Measurements from ENCODE around the gene SLC13A1.

The SLC13A1 gene

DNA sequence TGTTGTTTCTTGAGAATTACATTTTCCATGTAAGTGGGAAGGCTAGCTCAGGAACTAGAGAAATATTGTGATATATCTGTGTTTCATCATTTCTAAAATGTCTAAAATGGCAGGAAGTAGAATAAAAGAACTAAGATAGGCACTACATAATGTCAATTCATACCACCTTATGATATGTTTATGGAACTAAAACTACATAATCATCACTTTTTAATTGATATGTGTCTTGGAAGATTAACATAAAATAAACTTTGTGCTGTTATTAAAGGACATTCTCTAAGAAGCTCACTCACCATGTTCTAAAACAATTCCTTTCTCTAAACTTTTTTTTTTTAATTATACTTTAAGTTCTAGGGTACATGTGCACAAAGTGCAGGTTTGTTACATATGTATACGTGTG is 120.7 kb downstream of the SLC13A1 start:
- Histone ChIP-seq H3K4me3 (ENCODE audit: low read length) (no peak overlapping the region), H3K4me2 (ENCODE audit: low read depth, low read length) (no peak overlapping the region), H3K27ac (ENCODE audit: low read length) (no peak overlapping the region), H3K9ac (ENCODE audit: low read length) (no peak overlapping the region), H2AFZ (ENCODE audit: low read length) (no peak overlapping the region), H3K9me2 (replicated peaks; ENCODE audit: insufficient read depth, low read length) (no peaks in the 10 kb centered on the region), H3K9me3 (replicated peaks; ENCODE audit: insufficient read depth, low read length) (no peaks in the 10 kb centered on the region), H4K20me1 (ENCODE audit: insufficient read depth, low read length) (no peaks in the 10 kb centered on the region), H3F3A (ENCODE audit: insufficient read depth, low read length) (no peaks in the 10 kb centered on the region), H3K36me3 (replicated peaks; ENCODE audit: insufficient read depth, low read length) (no peaks in the 10 kb centered on the region), H3K4me1 (ENCODE audit: low read length) (no peaks in the 10 kb centered on the region), H3K27me3 (replicated peaks; ENCODE audit: insufficient read depth, low read length) (no peaks in the 10 kb centered on the region), H3K79me2 (ENCODE audit: low read length) (no peaks in the 10 kb centered on the region)
- no peak for TF ChIP-seq EZH2 (optimal IDR thresholded peaks at IDR 0.05; ENCODE audit: low read depth, low read length)
- DNase-seq: no peak

DNA sequence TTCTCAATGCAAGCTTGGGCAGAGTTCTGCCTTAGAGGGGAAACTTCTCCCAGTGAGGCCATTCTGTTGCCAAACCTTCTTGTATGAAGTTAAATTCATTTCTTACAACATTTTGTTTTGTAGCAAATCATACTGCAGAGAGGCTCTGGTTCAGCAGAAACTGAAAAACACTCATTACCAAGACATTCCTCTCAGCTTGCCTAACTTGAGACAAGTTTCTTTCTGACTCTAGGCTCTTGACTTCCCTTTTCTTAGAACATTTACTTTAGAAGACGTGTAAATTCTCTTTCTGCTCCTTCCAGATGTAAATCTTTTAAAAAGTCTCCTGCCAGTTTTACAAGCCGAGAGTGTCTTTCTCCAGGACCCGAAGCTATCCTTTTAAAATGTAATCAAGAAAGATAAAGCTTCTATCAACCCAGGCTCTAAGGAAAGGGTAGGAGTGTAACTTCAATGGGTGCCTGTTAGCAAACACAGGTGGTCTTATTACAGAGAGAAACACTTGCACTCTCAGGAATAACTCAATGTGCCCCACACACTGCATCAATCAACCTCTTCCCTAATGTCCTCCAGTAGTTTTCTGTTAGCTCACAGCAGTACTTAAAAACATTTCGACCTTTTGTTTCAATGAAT is 123.8 kb downstream of the SLC13A1 start:
- H3K9me3 ChIP-seq (replicated peaks; ENCODE audit: insufficient read depth, low read length): no peaks in the 10 kb centered on the region
- H3K27me3 ChIP-seq (replicated peaks; ENCODE audit: insufficient read depth, low read length): no peaks in the 10 kb centered on the region
- no peak overlapping the region for H3K4me3 ChIP-seq (ENCODE audit: low read length)

DNA sequence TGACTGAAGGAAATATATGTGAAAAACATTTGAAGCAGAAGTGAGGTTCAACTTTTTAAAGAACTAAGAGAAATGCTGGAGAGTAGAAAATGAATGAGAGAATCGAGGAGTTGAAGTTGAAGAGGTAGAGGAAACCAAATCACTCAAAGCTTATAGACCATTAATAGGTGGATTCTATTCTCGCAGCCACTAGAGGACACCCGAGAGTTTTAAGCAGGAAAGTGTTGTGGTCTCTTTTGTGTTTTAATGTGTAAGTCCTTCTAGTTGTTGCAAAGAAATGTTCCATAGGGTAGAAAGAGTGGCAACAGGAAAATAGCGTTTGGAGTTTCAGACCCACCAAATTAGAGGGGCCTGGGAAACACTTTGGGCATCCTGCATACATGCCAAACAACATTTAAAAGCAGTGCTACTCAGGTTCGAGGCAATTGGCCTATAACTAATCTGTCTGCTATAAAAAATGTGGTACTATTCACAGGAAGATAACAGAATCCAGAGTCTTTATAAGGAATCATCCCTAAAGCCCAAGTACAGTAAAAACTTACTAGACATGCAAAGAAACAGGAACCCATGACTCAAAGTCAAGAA is 129.0 kb downstream of the SLC13A1 start:
- Histone ChIP-seq H3K27me3 (replicated peaks; ENCODE audit: insufficient read depth, low read length) (no peaks in the 10 kb centered on the region), H3F3A (ENCODE audit: insufficient read depth, low read length) (0 out of 2 replicates have a peak, but pooled peaks cover 6% of the 10 kb centered on the region), H3K9me3 (replicated peaks; ENCODE audit: insufficient read depth, low read length) (no peaks in the 10 kb centered on the region), H4K20me1 (ENCODE audit: insufficient read depth, low read length) (no peaks in the 10 kb centered on the region), H3K36me3 (replicated peaks; ENCODE audit: insufficient read depth, low read length) (no peaks in the 10 kb centered on the region), H3K9me2 (replicated peaks; ENCODE audit: insufficient read depth, low read length) (no peaks in the 10 kb centered on the region), H3K9ac (ENCODE audit: low read length) (no peak overlapping the region), H3K27ac (ENCODE audit: low read length) (no peak overlapping the region), H2AFZ (ENCODE audit: low read length) (no peak overlapping the region), H3K79me2 (ENCODE audit: low read length) (no peaks in the 10 kb centered on the region), H3K4me3 (ENCODE audit: low read length) (no peak overlapping the region), H3K4me2 (ENCODE audit: low read depth, low read length) (no peak overlapping the region), H3K4me1 (ENCODE audit: low read length) (peaks cover 12% of the 10 kb centered on the region)
- TF ChIP-seq, protein P1, sequence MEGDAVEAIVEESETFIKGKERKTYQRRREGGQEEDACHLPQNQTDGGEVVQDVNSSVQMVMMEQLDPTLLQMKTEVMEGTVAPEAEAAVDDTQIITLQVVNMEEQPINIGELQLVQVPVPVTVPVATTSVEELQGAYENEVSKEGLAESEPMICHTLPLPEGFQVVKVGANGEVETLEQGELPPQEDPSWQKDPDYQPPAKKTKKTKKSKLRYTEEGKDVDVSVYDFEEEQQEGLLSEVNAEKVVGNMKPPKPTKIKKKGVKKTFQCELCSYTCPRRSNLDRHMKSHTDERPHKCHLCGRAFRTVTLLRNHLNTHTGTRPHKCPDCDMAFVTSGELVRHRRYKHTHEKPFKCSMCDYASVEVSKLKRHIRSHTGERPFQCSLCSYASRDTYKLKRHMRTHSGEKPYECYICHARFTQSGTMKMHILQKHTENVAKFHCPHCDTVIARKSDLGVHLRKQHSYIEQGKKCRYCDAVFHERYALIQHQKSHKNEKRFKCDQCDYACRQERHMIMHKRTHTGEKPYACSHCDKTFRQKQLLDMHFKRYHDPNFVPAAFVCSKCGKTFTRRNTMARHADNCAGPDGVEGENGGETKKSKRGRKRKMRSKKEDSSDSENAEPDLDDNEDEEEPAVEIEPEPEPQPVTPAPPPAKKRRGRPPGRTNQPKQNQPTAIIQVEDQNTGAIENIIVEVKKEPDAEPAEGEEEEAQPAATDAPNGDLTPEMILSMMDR (IDR thresholded peaks at IDR 0.05; ENCODE audit: low read length): peak; percentile 95
- no peak for TF ChIP-seq EZH2 (optimal IDR thresholded peaks at IDR 0.05; ENCODE audit: low read depth, low read length)
- DNase-seq: peak; percentile 73

More for the DNA sequence above, 123.8 kb downstream of the SLC13A1 start:
- H2AFZ ChIP-seq (ENCODE audit: low read length): peak overlapping the region; percentile 3; the same call in 1 of the 2 replicates
- H3K27ac ChIP-seq (ENCODE audit: low read length): no peak overlapping the region
- no peaks in the 10 kb centered on the region for H3F3A ChIP-seq (ENCODE audit: insufficient read depth, low read length)
- DNase-seq: no peak
- TF ChIP-seq, protein P1 (IDR thresholded peaks at IDR 0.05; ENCODE audit: low read length): no peak
- TF ChIP-seq EZH2 (optimal IDR thresholded peaks at IDR 0.05; ENCODE audit: low read depth, low read length): no peak
- no peak for TF ChIP-seq EZH2phosphoT487 (IDR thresholded peaks at IDR 0.05; ENCODE audit: low read length)
- H3K79me2 ChIP-seq (ENCODE audit: low read length): no peaks in the 10 kb centered on the region
- H3K9ac ChIP-seq (ENCODE audit: low read length): no peak overlapping the region
- H4K20me1 ChIP-seq (ENCODE audit: insufficient read depth, low read length): no peaks in the 10 kb centered on the region
- H3K36me3 ChIP-seq (replicated peaks; ENCODE audit: insufficient read depth, low read length): no peaks in the 10 kb centered on the region
- H3K9me2 ChIP-seq (replicated peaks; ENCODE audit: insufficient read depth, low read length): no peaks in the 10 kb centered on the region
- no peak overlapping the region for H3K4me2 ChIP-seq (ENCODE audit: low read depth, low read length)
- no peaks in the 10 kb centered on the region for H3K4me1 ChIP-seq (ENCODE audit: low read length)

DNA sequence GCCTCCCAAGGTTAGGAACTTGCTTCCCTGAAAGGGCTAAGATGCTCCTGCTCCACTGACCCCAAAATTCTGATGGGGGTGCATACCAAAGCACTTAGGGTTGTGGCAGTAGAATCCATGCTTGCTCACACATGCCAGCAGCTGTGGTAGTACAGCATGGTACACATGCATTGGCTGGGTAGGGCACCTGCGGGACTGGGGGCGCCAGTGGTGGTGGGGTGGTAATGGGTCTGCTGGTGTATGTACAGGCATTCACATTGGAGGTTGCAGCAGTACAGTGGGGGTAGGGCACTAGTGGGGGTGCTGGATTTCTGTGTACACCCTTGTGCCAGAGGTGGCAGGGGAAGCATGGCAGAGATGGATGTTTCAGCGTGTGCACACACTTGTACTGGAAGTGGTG is 132.0 kb downstream of the SLC13A1 start:
- no peak overlapping the region for H3K4me2 ChIP-seq (ENCODE audit: low read depth, low read length)
- no peak for DNase-seq
- H3K36me3 ChIP-seq (replicated peaks; ENCODE audit: insufficient read depth, low read length): no peaks in the 10 kb centered on the region
- no peak overlapping the region for H3K27ac ChIP-seq (ENCODE audit: low read length)
- TF ChIP-seq, protein P1 (IDR thresholded peaks at IDR 0.05; ENCODE audit: low read length): no peak
- TF ChIP-seq EZH2 (optimal IDR thresholded peaks at IDR 0.05; ENCODE audit: low read depth, low read length) (no peak), EZH2phosphoT487 (IDR thresholded peaks at IDR 0.05; ENCODE audit: low read length) (no peak)
- H3F3A ChIP-seq (ENCODE audit: insufficient read depth, low read length): 0 out of 2 replicates have a peak, but pooled peaks cover 6% of the 10 kb centered on the region
- H4K20me1 ChIP-seq (ENCODE audit: insufficient read depth, low read length): no peaks in the 10 kb centered on the region
- H3K79me2 ChIP-seq (ENCODE audit: low read length): no peaks in the 10 kb centered on the region
- no peak overlapping the region for H2AFZ ChIP-seq (ENCODE audit: low read length)
- no peak overlapping the region for H3K9ac ChIP-seq (ENCODE audit: low read length)
- no peaks in the 10 kb centered on the region for H3K9me2 ChIP-seq (replicated peaks; ENCODE audit: insufficient read depth, low read length)
- H3K4me3 ChIP-seq (ENCODE audit: low read length): no peak overlapping the region
- H3K27me3 ChIP-seq (replicated peaks; ENCODE audit: insufficient read depth, low read length): no peaks in the 10 kb centered on the region
- H3K4me1 ChIP-seq (ENCODE audit: low read length): peaks cover 12% of the 10 kb centered on the region
- no peaks in the 10 kb centered on the region for H3K9me3 ChIP-seq (replicated peaks; ENCODE audit: insufficient read depth, low read length)

Measured in MM.1S (cell line).